Measurements from ENCODE around the gene TTC34. TPM values are rescaled to one million over a fixed set of nuclear protein-coding genes. Genes with fewer than 3 reads are reported as not detected.
"Not testable (repeated sequence)": the region's sequence is repeated elsewhere in the genome, so short reads cannot be mapped to it uniquely, and the experiment has no call there.

The TTC34 gene
- total RNA-seq, 4 donors from 2014 or later: 0.14 to 6.0 (median 0.75) TPM

- WGBS, 2 donors (ENCODE audit: low coverage in 1 of 2): 67 to 82% methylated on average over 1 to 32 of the region's 49 CpGs
- Histone ChIP-seq H3K27me3 (peaks cover 29% of the 10 kb centered on the region), H3K36me3 (no peaks in the 10 kb centered on the region), H3K4me3 (no peak overlapping the region), H3K27ac (no peak overlapping the region), H3K4me1 (no peaks in the 10 kb centered on the region), H3K9me3 (peaks cover 0 to under 1% of the 10 kb centered on the region in 2 donors)
- TF ChIP-seq CTCF (IDR thresholded peaks at IDR 0.05) (no peak), POLR2AphosphoS5 (IDR thresholded peaks at IDR 0.05) (no peak), POLR2A (IDR thresholded peaks at IDR 0.05) (no peak), EP300 (IDR thresholded peaks at IDR 0.05; ENCODE audit: low read depth) (no peak)
- in situ Hi-C loops (cut with MboI; ENCODE audit: low pct_ligation_motif_present in 1 of 4, low pct_unique_long_range_greater_than_20kb in 1 of 4, low sequenced_read_pairs in 3 of 4): loop anchor here in 1 of 4 donors (25.0 kb wide), 1 partner anchor 613 kb away; the partner anchor contains the start of gene FAAP20
- DNase-seq: no peak
- intact Hi-C loops (cut with DNase I; ENCODE audit: low total_unique reads): loop anchor here (10.0 kb wide), 1 partner anchor 365 kb away; no protein-coding TSS in a partner anchor
These were observed 1.5 kb downstream of the TTC34 start for GRCh38 chr1:2799811-2800663.

- H3K27me3 ChIP-seq: peaks cover 26% of the 10 kb centered on the region
- not testable (repeated sequence) for H3K27ac ChIP-seq, H3K4me1 ChIP-seq, H3K4me3 ChIP-seq, H3K36me3 ChIP-seq, DNase-seq
- H3K9me3 ChIP-seq: peaks cover 10% of the 10 kb centered on the region in 2 donors
- 90 to 93% methylated on average over 4 to 7 of the region's 7 CpGs for WGBS, 2 donors (ENCODE audit: low coverage in 1 of 2)
- intact Hi-C loops (cut with DNase I; ENCODE audit: low total_unique reads): loop anchor here (10.0 kb wide), 1 partner anchor 364 kb away; no protein-coding TSS in a partner anchor
- in situ Hi-C loops (cut with MboI; ENCODE audit: low pct_ligation_motif_present in 1 of 4, low pct_unique_long_range_greater_than_20kb in 1 of 4, low sequenced_read_pairs in 3 of 4): loop anchor here in 1 of 4 donors (25.0 kb wide), 1 partner anchor 612 kb away; the partner anchor contains the start of gene FAAP20
These were observed 2.5 kb downstream of the TTC34 start for GRCh38 chr1:2798958-2799357.

- peaks cover 27% of the 10 kb centered on the region for H3K27me3 ChIP-seq
- in situ Hi-C loops (cut with MboI; ENCODE audit: low pct_ligation_motif_present in 1 of 4, low pct_unique_long_range_greater_than_20kb in 1 of 4, low sequenced_read_pairs in 3 of 4): loop anchor here in 1 of 4 donors (25.0 kb wide), 1 partner anchor 610 kb away; the partner anchor contains the start of gene FAAP20
- DNase-seq: no peak
- no peaks in the 10 kb centered on the region for H3K36me3 ChIP-seq
- no peak overlapping the region for H3K4me3 ChIP-seq
- H3K9me3 ChIP-seq: peaks cover 13 to 21% of the 10 kb centered on the region in 2 donors
- H3K27ac ChIP-seq: no peak overlapping the region
- TF ChIP-seq CTCF (IDR thresholded peaks at IDR 0.05) (no peak), POLR2AphosphoS5 (IDR thresholded peaks at IDR 0.05) (no peak), POLR2A (IDR thresholded peaks at IDR 0.05) (no peak), EP300 (IDR thresholded peaks at IDR 0.05; ENCODE audit: low read depth) (no peak)
- intact Hi-C loops (cut with DNase I; ENCODE audit: low total_unique reads): loop anchor here (10.0 kb wide), 1 partner anchor 363 kb away; no protein-coding TSS in a partner anchor
- WGBS, 2 donors (ENCODE audit: low coverage in 1 of 2): 55 to 68% methylated on average over 5 to 6 of the region's 6 CpGs
- H3K4me1 ChIP-seq: no peaks in the 10 kb centered on the region
These were observed 3.8 kb downstream of the TTC34 start for GRCh38 chr1:2797741-2798016.

GRCh38 chr1:2796890-2797740 is 4.4 kb downstream of the TTC34 start:
- no peaks in the 10 kb centered on the region for H3K4me1 ChIP-seq
- WGBS, 2 donors (ENCODE audit: low coverage in 1 of 2): 25 to 52% methylated on average over 4 to 19 of the region's 19 CpGs
- intact Hi-C loops (cut with DNase I; ENCODE audit: low total_unique reads) (loop anchor here (10.0 kb wide), 1 partner anchor 362 kb away; no protein-coding TSS in a partner anchor), in situ Hi-C loops (cut with MboI; ENCODE audit: low pct_ligation_motif_present in 1 of 4, low pct_unique_long_range_greater_than_20kb in 1 of 4, low sequenced_read_pairs in 3 of 4) (loop anchor here in 1 of 4 donors (25.0 kb wide), 1 partner anchor 610 kb away; the partner anchor contains the start of gene FAAP20)
- peaks cover 32% of the 10 kb centered on the region for H3K27me3 ChIP-seq
- DNase-seq: no peak
- TF ChIP-seq POLR2A (IDR thresholded peaks at IDR 0.05): no peak
- TF ChIP-seq POLR2AphosphoS5 (IDR thresholded peaks at IDR 0.05): no peak
- TF ChIP-seq EP300 (IDR thresholded peaks at IDR 0.05; ENCODE audit: low read depth): no peak
- no peak for TF ChIP-seq CTCF (IDR thresholded peaks at IDR 0.05)
- no peak overlapping the region for H3K4me3 ChIP-seq
- H3K27ac ChIP-seq: no peak overlapping the region
- peaks cover 19 to 25% of the 10 kb centered on the region in 2 donors for H3K9me3 ChIP-seq
- no peaks in the 10 kb centered on the region for H3K36me3 ChIP-seq
